Measurements from ENCODE around the gene MSLN. TPM values are rescaled to one million over a fixed set of nuclear protein-coding genes. Genes with fewer than 3 reads are reported as not detected.
"Not testable (repeated sequence)": the region's sequence is repeated elsewhere in the genome, so short reads cannot be mapped to it uniquely, and the experiment has no call there.

MSLN gene
- polyA plus RNA-seq, 4 donors: 11.6 to 26.2 (median 20.2) TPM

DNA sequence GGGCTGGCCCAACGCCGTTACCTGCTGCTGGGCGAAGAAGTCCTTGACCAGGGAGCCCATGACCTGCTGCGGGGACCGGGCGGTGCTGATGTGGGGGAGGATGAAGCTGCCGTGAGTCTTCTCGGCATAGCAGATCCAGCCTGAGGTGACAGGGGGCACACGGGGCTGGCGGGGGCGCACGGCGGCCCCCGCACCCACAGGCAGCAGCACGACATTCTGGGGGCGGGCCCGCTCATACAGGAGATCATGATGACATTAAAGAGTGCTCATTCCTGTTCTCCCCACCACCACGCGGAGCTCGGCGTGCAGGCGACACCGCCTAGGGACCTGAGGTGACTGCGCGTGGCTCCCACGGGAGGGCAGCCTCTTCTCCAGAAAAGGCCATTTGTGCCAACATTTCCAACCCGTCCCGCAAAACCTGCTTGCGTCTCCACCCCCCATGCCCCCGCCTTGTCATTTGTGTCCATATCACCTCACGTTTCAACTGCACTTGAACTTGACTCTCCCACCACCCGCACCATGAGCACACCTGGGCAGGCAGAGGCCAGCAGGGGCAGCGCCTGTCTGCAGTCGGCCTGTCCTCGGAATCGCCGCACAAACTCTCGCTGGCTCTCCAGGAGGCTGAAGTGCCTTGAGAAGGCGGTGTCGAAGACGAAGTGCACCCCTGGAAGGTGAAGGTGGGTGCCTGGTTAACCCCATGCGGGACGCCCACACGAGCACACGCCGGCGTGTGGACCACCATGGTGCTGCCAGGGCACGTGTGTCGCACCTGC lies 26.1 kb upstream of the MSLN start:
- DNase-seq (ENCODE audit: low read depth in 4 of 4, low spot score in 2 of 4): no peak

DNA sequence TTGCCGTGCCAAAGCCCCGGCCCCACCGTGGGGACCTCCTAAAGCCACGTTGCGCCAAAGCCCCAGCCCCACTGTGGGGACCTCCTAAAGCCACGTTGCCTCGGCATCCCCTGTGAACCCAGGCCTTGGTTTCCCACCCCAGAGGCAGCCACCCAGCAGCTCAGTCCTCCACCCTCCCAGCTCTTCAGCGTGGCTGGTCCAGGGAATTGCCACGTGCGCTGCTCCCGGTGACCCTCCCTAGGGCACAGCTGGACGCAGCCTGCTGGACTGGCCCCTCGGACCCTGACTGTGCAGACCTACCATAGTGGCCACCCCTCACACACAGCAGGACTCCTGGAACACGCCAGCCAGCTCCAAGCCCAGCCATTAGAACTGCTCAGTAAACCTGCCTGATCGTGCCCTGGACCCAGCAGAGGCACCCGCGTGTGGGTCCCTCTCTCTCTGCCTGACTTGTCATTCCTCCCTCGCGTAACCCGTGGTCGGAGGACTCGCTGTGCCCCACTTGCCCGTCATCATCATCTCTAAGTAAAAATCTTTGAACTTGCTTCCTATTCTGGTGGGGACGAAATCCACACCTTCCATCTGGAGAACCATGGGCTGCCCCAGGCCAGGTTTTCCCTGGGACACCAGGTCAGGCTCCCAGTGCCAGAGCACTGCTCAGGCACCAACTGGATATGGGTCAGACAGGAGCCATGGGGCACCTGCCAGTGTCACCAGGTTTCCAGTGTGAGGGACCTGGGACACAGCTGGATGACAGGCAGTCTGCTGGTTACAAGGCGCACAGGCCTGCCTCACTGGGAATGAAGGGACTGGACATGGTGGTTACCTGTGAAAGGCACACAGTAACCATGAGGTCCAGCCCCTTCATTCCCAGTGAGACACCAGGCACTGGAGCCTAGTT lies 25.3 kb upstream of the MSLN start:
- no peak for DNase-seq (ENCODE audit: low read depth in 4 of 4, low spot score in 2 of 4)

DNA sequence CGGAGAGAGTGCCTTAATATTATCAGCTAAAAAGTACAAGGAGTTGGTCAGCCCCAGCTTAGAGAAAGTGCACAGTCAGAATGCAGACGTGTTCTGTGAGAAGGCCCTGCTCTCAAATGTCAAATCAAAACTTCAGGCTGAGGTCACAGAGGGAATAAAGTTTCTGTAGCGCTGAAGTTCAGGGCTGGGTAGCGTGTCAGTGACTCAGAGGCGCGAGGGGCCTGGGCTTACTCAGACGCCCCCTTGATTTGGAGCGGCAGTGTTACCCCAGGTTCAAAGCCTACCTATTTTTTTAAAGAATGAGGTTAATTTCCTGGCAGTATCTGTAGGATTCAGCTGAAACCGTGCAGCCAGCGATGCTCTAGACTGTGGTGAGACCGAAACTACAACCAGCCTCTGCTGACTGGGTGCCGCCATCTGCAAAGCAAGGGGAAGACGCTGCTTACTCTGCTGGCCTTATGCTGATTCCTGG lies 24.5 kb upstream of the MSLN start:
- no peak for DNase-seq (ENCODE audit: low read depth in 4 of 4, low spot score in 2 of 4)

DNA sequence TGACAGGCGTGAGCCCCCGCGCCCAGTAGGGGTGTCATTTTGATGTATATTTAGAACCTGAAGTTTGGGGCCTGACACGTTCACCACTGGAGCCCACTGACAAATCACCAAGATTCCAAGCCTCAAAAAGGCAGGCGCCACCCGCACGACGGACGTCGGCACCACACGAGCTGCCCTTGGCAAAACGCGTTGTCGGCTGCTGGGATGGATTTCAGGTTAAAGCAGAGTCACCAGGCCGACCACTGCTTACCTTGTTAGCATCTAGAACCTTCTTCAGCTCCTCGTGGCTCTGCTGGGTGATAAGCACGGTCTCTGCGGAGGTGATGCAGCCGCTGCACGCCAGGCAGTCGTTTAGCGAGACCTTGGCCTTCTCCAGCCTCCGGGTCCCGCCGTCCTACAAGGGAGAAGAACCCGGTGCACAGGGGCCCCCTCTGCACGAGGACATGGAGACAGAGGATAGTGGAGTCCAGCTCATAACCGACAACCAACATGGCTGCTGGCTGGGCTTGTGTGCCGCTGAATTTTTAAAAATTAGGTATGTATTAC lies 23.5 kb upstream of the MSLN start:
- DNase-seq (ENCODE audit: low read depth in 4 of 4, low spot score in 2 of 4): no peak

DNA sequence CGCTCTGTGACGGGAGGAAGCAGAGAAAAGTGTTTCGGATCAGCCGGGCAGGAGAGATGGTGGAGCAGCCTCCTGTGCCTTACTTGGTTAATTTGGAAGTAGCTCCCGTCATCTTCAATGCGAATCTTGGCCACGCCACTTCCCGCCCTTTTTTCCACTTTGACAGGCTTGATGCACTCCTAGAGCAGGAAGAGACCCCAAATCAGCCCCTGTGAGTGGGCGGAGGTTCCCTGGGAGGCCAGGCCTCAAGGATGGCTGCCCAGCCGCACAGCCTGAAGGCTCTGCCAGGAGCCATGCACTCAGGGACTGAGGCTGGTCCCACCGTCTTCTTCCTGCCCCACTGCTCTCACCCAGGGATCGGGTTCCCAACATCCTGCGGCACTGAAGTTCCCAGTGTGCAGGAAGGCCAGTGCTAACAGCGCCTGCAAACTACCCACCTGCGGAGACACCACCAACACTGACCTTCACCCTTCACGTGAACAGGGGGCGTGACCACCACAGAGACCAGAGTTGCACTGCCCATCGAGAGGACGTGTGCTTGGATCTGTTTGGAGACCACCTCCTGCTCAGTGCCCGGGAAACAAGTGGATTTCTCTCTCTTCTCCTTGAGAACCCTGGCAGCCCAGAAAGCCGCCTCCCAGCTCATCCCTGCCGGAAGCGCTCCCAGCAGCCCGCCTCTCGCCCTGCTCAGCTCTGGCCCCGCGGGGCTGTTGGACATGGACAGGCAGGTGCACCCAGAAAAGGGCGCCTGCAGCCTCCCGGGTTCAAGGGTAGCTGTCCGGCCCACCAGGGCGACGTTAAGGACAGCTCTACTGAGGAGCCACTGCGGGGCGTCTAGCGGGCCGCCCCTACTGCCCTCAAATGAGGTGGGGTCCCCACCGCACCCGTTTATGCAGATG lies 20.7 kb upstream of the MSLN start:
- no peak for DNase-seq (ENCODE audit: low read depth in 4 of 4, low spot score in 2 of 4)

DNA sequence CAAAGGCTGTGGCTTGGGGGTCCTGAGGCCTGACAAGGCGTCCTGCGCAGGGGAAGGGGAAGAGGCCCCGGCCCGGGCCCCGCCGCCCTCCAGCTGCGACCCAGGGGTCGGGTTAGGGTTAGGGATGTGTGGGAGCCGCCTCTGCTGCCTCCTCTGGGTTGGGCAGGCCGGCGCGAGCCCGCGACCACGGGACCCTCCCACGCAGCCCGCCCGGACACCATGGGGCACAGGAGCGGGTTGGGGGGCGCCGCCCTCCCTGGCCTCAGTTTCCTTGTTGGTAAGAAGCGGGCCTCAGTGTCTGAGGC lies 20.1 kb upstream of the MSLN start:
- DNase-seq (ENCODE audit: low read depth in 4 of 4, low spot score in 2 of 4): no peak

DNA sequence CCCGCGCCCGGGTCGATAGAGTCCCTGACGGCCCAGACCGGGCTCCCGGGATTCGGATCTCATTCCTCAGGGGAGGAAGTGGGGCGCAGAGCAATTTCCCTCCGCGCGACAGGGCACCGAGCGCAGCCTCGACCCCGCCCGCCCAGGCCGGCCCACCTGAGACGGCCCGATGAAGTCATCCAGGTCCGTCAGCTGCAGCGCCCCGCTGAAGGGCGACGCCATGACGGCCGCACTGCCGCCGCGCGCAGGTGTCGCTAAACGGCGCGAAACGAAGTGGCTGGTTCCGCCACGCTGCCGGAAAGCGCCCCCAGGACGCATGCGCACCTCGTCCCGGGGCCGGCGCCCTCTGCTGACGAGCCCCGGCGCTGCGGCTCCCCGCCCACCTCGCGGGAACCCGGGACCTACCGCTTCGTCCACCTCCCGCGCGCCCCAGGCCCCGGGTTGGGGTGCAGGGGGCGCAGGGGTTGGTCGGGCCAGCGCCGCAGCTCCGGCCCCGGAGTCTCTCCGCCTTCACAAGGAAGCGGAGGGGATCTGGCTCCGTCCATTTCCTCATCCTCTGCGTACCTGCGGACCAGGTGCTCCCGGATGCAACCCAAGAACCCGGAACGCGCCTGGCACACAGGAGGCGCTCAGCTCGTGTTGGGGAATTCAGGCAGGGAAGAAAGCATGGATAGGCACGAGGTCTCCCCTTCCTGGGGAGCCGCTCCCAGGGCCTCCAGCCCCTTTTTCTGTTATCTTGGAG lies 19.6 kb upstream of the MSLN start, which contains the start of gene CIAO3:
TSS of gene CIAO3 (minus strand) at position 234 of the 742 bp plus-strand sequence. CDS start at position 222, 12 bp downstream.
- peak in 3 of 4 donors; percentile 74 to 77 (median 75) for DNase-seq (ENCODE audit: low read depth in 4 of 4, low spot score in 2 of 4)

DNA sequence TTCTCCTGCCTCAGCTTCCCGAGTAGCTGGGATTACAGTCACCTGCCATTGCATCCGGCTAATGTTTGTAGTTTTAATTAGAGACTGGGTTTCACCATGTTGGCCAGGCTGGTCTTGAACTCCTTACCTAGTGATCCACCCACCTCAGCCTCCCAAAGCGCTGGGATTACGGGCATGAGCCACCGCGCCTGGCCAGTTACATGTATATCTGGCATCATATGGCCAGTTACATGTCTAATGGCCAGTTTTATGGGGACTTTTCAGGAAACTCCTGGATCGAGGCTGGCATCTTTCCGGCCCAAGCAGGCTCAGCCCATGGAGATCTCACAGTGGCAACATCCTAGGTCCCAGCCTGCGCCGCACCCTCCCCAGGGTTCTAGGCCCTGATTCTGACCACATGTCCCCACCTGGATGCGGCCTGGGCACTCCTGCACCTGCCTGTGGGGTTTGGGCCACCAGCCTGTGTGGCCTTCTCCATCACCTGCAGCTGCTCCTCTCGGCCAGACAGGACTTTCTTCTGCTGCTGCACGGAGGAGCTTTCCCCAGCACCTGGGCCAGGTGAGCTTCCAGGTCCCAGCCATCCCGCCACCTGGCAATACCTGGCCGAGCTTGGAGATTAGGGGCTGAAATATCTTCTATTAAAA lies 18.4 kb upstream of the MSLN start:
- DNase-seq (ENCODE audit: low read depth in 4 of 4, low spot score in 2 of 4): no peak

DNA sequence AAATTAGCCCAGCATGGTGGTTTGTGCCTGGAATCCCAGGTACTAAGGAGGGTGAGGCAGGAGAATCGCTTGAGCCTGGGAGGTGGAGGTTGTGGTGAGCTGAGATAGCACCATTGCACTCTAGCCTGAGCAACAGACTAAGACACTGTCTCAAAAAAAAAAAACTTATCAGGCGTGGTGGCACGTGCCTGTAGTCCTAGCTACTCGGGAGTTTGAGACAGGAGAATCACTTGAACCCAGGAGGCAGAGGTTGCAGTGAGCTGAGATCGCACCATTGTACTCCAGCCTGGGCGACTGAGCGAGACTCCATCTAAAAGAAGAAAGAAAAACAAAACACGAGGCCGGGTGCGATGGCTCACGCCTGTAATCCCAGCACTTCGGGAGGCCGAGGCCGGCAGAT lies 17.6 kb upstream of the MSLN start:
- not testable (repeated sequence) for DNase-seq (ENCODE audit: low read depth in 4 of 4, low spot score in 2 of 4)

DNA sequence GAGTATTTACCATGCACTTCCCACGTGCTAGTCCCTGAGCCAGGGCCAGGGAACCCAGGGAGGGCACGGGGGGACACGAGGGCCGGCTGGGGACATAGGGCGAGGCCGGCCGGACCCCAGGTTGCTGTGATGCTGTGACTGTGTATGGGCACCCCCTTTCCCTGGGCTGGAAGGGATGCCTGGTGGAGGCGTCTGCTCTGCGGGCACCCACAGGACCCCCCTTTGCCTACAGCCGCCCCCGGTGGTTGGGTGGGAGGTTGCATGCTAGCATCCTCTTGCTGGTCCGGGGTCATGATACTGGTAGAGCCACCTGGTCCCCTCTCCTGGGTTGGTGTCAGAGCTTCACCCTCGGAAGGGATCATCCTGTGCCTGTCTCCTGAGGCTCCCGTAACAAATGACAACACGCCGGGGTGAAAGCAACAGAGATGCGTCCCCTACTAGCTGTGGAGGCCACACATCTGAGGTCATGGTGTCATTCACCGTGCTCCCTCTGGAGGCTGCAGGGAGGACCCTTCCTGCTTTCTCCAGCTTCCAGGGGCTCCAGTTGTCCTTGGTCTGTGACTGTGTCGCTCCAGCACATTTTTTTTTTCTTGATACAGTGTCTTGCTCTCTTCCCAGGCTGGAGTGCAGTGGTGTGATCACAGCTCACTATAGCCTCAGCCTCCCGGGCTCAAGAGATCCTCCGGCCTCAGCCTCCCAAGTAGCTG lies 16.6 kb upstream of the MSLN start:
- no peak for DNase-seq (ENCODE audit: low read depth in 4 of 4, low spot score in 2 of 4)

DNA sequence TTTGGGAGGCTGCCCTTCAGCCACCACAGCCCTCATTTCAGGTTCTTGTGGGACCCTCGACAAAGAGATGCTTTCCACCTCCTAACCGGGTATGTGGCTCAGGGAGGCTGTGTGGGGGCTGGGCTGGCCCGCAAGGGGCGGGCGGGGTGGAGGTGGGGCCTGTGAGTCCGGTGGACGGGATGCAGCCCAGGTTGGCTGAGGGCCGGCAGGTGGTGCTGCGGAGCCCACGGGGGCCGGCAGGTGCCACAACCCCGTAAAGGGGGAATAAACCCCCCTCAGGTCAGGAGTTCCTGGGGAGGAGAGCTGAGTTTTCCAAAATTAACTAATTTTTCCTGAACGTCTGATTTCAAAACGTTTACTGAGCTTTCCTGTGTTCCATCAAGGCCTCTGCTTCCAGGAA lies 14.8 kb upstream of the MSLN start:
- DNase-seq (ENCODE audit: low read depth in 4 of 4, low spot score in 2 of 4): no peak

DNA sequence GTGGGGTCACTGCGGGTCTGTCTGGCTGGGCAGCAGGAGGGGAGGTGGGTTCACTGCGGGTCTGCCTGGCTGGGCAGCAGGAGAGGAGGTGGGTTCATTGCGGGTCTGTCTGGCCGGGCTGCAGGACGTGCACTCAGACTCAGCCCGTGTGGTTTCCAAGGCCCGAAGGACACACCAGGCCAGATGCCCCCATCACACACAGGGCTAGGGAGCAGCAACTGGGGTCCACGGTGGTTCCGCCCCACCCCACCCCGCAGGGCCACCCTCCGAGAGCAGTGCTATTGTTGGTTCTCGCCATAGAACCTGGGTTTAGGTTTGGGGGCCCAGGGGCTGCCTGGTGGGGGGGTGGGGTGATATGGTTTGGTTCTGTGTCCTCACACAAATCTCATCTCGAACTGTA lies 13.9 kb upstream of the MSLN start:
- no peak for DNase-seq (ENCODE audit: low read depth in 4 of 4, low spot score in 2 of 4)

DNA sequence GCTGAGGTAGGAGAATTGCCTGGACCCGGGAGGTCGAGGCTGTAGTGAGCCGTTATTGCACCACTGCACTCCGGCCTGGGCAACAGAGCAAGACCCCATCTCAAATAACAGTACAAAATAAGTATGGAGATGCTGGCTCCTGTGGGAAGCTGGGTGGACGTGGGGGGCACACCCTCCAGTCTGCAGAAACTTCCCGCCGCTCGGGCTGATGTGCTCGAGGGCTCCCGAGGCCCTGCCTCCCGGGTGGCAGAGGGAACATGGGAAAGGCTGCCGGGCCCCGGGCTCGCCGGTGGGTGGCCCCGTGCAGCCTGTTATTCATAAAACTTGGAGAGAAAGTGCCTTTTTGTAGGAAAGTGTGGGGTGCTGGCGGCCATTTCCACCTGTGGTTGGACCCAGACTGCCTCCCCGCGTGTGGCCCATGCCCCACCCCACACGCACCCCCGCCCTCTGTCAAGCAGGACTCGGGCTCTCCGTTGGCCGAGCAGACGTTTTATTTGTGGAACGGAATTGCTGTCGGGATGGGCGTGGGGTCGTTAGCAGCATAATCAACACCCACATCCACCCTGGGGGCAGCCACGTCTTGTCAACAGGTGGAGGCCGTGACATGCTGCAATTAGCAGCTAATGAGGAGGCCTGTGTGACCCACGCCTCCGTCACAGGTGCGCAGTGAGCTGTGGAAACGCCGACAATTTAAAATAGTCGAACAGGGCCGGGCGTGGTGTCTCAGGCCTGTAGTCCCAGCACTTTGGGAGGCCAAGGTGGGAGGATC lies 12.4 kb upstream of the MSLN start:
- DNase-seq (ENCODE audit: low read depth in 4 of 4, low spot score in 2 of 4): no peak

DNA sequence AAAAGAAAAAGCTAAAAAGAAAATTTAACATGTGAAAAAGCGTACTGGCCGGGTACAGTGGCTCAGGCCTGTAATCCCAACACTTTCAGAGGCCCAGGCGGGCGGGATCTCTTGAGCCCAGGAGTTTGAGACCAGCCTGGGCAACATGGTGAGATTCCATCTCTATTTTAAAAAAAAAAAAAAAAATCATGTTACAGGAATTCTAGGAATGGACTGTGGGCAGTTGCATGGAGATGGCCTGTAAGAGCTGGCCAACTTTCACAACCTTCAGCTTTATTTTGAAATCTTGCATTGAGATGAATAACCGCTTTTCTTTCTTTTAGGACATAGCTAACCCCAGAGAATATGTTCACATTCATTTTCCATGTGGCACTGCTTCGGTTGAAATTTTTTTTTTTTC lies 11.5 kb upstream of the MSLN start:
- DNase-seq (ENCODE audit: low read depth in 4 of 4, low spot score in 2 of 4): no peak

DNA sequence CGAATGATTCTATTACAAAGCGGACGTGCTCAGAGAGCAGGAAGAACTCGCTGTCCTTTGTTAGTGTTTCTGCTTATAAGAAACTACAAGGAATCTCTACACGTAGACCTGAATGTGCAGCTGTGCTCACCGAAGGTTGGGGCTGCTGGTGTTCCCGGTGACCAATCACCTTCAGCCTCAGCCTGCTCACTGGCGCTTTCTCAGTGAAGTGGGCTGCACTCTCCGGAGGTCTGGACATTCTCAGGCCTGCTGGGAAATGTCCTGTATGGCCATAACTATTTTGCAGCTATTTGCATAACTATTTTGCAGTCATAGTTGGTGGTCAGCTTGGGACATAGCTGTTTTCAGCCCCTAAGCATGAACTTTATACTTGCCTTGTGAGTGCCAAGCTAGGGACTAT lies 10.0 kb upstream of the MSLN start:
- DNase-seq (ENCODE audit: low read depth in 4 of 4, low spot score in 2 of 4): no peak

DNA sequence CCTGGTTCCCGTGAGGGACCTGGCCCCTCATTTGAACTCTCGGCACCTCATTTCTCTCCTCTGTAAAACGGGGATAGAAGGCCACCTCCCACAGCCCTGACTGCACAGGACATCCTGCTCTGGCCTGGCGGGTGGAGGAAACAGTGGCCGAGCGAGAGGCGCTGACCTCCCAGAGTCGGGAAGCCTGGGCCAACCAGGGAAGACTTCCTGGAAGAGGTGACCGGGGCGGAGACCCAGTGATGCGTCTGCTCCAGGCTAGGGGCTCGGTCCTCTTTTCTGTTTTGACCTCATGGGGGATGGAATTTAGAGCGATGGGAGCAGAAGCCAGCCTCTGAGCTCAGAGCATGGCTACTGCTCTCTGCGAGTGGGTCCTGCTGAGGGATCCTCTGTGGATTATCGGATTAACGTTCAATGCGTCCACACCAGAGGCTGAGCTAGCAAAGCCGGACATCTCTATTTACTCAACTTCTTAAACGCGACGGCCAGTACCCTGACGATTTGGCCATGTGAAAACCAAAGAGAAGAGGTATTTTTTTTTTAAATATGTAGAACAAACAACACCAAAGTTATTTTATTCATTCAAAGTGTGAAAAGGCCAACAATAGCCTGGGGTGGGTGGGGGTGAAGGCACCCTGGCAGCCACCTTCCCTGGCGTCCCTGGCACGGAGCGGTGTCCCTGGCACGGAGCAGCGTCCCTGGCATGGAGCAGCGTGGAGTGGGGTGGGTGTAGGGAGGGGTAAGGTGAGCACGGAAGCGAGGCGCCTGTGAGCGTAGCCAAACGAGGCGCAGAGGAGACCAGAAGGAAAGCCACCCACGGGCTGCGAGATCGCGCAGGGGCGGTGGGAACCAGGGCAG lies 9.2 kb upstream of the MSLN start:
- DNase-seq (ENCODE audit: low read depth in 4 of 4, low spot score in 2 of 4): no peak

DNA sequence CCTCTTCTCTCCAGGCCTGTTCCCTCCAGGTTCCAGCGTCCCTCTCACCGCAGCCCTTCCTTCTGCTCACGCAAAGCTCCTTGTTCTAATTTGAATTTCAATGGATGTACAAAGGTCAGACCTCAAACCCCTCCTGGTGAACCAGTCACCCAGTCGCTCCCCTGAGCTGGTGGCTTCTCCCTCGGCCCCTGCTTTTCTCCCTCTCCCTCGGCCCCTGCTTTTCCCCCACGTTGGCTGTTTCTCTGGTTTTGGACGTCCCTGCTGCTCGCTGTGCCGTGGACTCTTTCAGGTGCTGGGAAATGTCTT lies 8.6 kb upstream of the MSLN start:
- DNase-seq (ENCODE audit: low read depth in 4 of 4, low spot score in 2 of 4): no peak
